ENCODE data around the gene SETD6.
"Not testable (repeated sequence)": the region's sequence is repeated elsewhere in the genome, so short reads cannot be mapped to it uniquely, and the experiment has no call there.

Gene SETD6

DNA sequence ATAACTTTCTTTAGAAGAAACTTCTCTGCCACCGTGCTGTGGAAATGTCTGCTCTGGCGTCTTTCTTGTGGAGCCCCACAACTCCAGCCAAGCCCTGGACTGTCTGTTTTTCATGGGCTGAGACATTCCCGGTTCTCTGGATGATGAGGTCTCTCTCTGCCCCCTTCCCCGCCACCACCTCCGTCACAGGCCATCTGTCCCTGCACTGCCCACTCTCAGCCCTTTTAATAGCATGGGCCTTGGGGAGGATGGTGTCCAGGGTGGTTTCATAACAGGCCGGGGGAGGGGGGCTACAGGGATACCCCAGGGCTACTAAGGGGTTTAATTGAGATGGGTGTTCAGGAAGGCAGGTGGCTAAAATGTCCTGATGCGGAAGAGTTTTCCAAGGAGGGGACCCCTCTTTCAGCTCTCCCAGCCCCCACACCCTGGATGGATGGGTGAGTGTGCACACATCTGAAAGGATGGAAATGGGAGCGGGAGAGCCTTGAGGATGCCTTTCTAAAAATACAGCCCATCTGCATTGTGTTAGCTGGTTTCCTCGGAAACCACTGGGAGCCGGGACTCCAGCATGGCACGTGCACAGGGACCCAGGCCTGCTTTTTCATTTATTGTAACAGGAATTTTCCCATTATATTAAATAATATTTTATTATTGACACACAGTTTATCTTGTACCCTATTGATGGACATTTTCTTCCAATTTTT, 30.0 kb upstream of the SETD6 start:
- no peak for TF ChIP-seq POLR2A (IDR thresholded peaks at IDR 0.05; ENCODE audit: low read depth, low read length)
- FAIRE-seq (no peak), DNase-seq (ENCODE audit: insufficient read length, low spot score) (no peak)

DNA sequence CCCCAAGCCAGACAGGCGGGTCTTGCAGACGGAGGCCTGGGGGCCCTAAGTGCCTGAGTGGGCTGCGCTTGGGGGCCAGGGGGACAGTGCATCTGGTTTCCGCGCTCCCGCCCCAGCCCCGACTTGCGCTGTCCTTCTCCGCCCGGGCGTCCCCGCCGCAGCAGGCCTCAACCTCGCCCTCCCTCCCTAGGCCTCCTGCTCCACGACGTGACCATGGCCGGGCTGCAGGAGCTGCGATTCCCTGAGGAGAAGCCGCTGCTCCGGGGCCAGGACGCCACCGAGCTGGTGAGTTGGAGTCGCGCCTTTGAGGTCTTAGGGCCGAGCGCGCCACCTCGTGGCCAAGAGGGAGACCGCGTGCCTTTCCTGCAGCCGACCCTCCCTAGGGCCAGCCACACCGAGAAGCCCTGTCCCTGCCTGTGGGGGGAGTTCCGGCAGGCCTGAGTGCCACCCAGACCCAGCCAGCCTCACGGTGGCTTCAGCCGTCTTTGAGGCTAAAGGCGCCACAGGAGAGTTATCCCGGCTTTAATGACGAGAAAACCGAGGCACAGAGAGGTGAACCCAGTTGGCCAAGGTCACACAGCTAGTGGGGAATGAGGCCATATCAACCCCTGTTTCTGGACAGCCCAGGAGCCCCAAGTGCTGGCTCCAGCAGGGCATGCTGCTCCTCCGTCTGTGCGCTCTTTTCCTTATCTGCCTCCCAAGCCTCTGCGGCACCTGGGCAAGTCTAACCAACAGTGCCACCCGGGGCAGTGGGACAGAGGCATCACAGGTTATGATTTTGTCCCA, 27.6 kb upstream of the SETD6 start:
- no peak for TF ChIP-seq POLR2A (IDR thresholded peaks at IDR 0.05; ENCODE audit: low read depth, low read length)
- DNase-seq (ENCODE audit: insufficient read length, low spot score) = peak; percentile 83
- FAIRE-seq = peak; percentile 43

- FAIRE-seq = no peak
- TF ChIP-seq POLR2A (IDR thresholded peaks at IDR 0.05; ENCODE audit: low read depth, low read length) = no peak
- DNase-seq (ENCODE audit: insufficient read length, low spot score) = no peak
Observed at GRCh38 chr16:58488531-58488930, 26.8 kb upstream of the SETD6 start.

DNA sequence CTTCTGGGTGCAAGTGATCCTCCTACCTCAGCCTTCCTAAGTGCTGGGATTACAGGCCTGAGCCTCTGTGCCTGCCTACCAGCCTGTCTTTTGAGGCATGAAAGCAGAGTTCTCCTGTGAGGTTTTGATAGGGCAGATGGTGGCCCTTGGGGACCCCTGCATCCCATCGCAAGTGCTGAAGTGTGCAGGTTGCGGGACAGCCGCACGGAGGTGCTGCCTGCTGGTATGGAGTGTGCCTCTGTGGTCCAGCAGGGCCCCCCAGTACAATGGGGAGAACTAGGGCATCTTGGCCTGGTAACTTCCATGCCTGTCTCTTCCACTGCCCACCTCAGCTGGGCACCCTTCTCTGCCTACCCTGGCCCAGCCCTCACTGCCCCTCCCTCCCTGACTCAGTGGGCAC, 25.3 kb upstream of the SETD6 start:
- DNase-seq (ENCODE audit: insufficient read length, low spot score) (no peak), FAIRE-seq (no peak)
- TF ChIP-seq POLR2A (IDR thresholded peaks at IDR 0.05; ENCODE audit: low read depth, low read length) = no peak

GRCh38 chr16:58490539-58490938, 24.8 kb upstream of the SETD6 start:
- not testable (repeated sequence) for FAIRE-seq; DNase-seq (ENCODE audit: insufficient read length, low spot score)

- DNase-seq (ENCODE audit: insufficient read length, low spot score) (no peak), FAIRE-seq (no peak)
- no peak for TF ChIP-seq POLR2A (IDR thresholded peaks at IDR 0.05; ENCODE audit: low read depth, low read length)
Observed at GRCh38 chr16:58492066-58492465, 23.3 kb upstream of the SETD6 start.

DNA sequence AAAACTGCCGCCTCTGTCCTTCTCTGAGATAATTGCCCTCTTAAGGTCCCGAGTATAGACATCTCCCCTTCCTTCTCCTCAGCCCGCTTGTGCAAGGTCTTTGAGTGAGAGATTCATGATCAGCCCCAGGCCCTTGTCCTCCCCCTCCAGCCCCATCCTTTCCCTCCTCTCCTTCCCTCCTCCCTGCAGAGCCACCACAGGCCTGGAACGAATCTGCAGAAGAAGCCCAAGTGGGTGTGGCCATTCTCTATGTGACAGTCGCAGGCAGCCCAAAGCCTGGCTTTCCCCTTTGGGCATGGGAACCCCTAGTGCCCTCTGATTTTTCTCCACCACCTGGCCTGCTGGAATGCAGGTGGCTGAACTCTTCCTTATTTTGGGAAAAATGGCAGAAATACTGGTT, 22.6 kb upstream of the SETD6 start:
- DNase-seq (ENCODE audit: insufficient read length, low spot score) = no peak
- FAIRE-seq = no peak
- no peak for TF ChIP-seq POLR2A (IDR thresholded peaks at IDR 0.05; ENCODE audit: low read depth, low read length)

DNA sequence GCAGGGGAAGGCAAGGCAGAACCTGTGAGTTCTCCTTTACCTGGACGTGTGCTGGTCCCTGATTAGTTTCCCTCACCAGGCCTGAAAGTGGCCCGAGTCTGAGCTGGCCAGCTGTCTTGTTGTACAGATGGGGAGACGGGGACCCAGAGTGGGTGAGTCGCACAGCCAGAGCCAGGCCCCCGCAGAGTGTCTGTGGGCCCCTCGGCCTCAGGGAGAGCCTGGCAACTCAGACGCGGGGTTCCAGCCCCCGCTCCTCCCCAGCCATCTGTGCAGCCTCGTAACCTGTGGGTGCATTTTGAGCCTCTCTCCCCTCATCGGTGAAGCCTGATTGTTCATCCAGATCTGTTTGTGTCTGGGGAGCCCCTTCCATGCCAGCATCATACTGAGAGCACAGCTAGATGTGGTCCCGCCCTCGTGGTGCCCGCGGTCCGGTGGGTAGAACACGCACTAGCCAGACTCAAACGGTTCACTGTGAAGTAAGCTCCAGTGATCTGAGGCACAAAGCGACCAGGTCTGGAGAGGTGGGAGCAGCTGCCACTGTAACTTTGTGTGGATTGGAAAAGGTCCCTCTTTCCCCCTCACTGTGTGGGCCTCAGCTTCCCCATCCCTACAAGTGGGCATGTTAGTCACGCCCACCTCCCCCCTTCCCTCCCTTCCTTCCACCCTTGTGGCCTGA, 21.4 kb upstream of the SETD6 start:
- no peak for TF ChIP-seq POLR2A (IDR thresholded peaks at IDR 0.05; ENCODE audit: low read depth, low read length)
- DNase-seq (ENCODE audit: insufficient read length, low spot score) (no peak), FAIRE-seq (no peak)

GRCh38 chr16:58494981-58495520, 20.3 kb upstream of the SETD6 start:
- no peak for TF ChIP-seq POLR2A (IDR thresholded peaks at IDR 0.05; ENCODE audit: low read depth, low read length)
- DNase-seq (ENCODE audit: insufficient read length, low spot score) = peak; percentile 92
- FAIRE-seq = peak; percentile 81

DNA sequence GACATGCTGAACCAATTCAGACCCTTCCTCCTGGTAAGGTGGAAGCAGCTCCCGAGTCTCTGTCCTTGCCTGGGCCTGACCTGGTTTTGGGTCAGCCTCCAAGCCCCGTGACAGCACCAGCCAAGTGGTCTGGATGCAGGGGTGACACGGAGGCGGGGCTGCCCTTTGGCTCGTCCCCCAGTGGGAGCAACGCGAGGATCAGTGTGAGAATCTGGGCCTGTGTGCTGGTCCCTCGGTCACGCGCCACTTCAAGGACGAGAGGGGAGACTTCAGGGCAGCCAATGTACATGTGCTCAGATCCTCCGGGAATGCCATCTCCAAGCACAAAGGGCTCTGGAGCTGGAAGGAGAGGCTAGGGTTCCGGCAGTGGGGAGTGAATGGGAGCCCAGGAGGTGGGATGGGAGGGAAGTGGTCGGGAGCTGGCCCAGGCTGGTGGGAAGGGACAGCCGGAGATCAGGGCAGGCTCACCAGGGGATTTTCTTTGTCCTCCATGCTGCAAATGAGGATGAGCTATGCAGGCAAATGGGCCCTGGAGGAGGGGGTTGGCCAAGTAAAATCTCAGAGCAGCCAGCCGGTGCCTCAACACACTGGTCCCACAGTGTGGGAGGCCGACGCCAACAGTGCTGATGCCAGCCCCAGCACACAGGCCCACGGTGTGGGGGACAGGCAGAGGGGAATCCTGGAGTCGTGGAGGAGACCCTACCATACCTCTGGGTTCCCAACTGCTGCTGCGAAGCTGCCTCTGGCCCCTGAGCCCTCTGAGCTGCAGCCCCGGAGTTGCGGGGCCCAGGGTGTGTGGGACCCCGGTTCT, 19.6 kb upstream of the SETD6 start:
- FAIRE-seq (no peak), DNase-seq (ENCODE audit: insufficient read length, low spot score) (no peak)
- TF ChIP-seq POLR2A (IDR thresholded peaks at IDR 0.05; ENCODE audit: low read depth, low read length) = no peak

DNA sequence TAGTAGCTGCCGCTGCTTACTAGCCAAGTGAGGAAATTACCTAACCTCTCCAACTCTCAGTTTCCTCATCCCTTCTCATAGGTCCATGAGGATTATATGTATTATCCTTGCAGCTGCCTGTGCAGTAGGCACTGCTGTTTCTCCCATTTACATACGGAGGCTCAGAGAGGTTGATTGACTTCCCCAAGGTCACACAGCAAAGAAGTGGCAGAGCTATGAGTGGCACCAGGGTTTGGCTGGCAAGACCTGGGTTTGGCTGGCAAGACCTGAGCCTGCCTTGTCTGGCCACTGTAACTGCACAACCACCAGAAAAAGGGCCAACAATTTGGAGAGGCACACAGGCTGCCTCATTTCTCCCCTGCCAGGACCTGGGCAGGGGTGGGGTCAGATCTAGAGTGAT, 17.8 kb upstream of the SETD6 start:
- no peak for TF ChIP-seq POLR2A (IDR thresholded peaks at IDR 0.05; ENCODE audit: low read depth, low read length)
- FAIRE-seq (no peak), DNase-seq (ENCODE audit: insufficient read length, low spot score) (no peak)

DNA sequence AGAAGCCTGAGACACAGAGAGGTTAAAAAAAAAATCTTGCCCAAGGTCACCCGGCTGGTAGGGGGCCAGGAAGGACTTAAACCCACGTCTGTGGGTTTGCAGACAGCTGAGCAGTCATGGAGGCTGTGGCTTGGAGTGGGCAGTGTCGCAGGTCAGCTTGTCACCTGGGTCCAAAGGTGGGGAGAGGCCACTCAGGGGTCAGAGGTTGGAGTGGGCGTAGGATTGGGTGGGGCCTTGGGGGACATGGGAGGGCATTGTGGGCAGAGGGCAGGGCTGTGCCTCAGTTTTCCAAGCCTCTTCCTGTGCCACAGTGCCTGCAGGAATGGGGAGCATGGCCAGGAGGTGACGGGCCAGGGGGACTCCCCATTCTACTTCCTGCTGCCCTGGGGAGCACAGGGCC, 17.4 kb upstream of the SETD6 start:
- DNase-seq (ENCODE audit: insufficient read length, low spot score) = no peak

GRCh38 chr16:58498341-58499091, 16.8 kb upstream of the SETD6 start:
- DNase-seq (ENCODE audit: insufficient read length, low spot score) (no peak), FAIRE-seq (no peak)
- no peak for TF ChIP-seq POLR2A (IDR thresholded peaks at IDR 0.05; ENCODE audit: low read depth, low read length)

More for the DNA sequence above, 17.4 kb upstream of the SETD6 start:
- TF ChIP-seq POLR2A (IDR thresholded peaks at IDR 0.05; ENCODE audit: low read depth, low read length) = no peak
- FAIRE-seq = no peak
